PC-9 (cell line): ENCODE results near the gene TMEM234. TPM values are rescaled to one million over a fixed set of nuclear protein-coding genes. Genes with fewer than 3 reads are reported as not detected.

ENCODE experiments used
- BruUV-seq: library from RNA; stranded (reverse); fragments of 400-500 nt; replicated peaks from 2 replicates; lab custom pipeline; 2021; lab: Mats Ljungman, UMichigan
- CTCF ChIA-PET: fragments of 300-600 bp; sonication (Branson Sonifier 250); formaldehyde crosslinking; loops from one replicate; lab custom pipeline; 2022; ENCODE audit warnings: antibody characterized with exemption; lab: Charles Lee
- POLR2A ChIA-PET: fragments of 300-600 bp; sonication (Branson Sonifier 250); formaldehyde crosslinking; loops from one replicate; lab custom pipeline; 2022; ENCODE audit warnings: antibody characterized with exemption; ENCODE audit not compliant: unreplicated experiment; lab: Charles Lee
- DNase-seq, 2 experiments: peaks; one replicate each; pipeline versions ENCODE4 v3.0.0 to v3.0.0-alpha.2; 2015 to 2022; ENCODE audit warnings: mixed read lengths in 1 of 2
- H2AFZ ChIP-seq: fragments of 200-600 bp; sonication (generic); 2 replicates; pipeline ENCODE4 v1.8.1; 2017; ENCODE audit warnings: antibody characterized with exemption
- H3F3A ChIP-seq: fragments of 200-600 bp; sonication (generic); 2 replicates; pipeline ENCODE4 v1.8.1; 2017; ENCODE audit warnings: antibody characterized with exemption, mild to moderate bottlenecking, low read depth; ENCODE audit not compliant: insufficient read depth
- H3K27ac ChIP-seq: fragments of 200-600 bp; sonication (generic); 2 replicates; pipeline ENCODE4 v1.6.1; 2016; ENCODE audit warnings: mixed run types
- H3K27me3 ChIP-seq: fragments of 200-600 bp; sonication (generic); 2 replicates; pipeline ENCODE4 v1.6.1; 2016; ENCODE audit warnings: low read depth, mixed run types; ENCODE audit not compliant: insufficient read depth
- H3K36me3 ChIP-seq: fragments of 200-600 bp; sonication (generic); 2 replicates; pipeline ENCODE4 v1.6.1; 2016; ENCODE audit warnings: low read depth, mixed run types
- H3K4me1 ChIP-seq: fragments of 200-600 bp; sonication (generic); replicated peaks from 2 replicates; pipeline ENCODE4 v1.6.1; 2016; ENCODE audit warnings: mixed run types; ENCODE audit not compliant: insufficient read depth
- H3K4me2 ChIP-seq: fragments of 200-600 bp; sonication (generic); 2 replicates; pipeline ENCODE4 v1.6.1; 2017; ENCODE audit warnings: mixed run types
- H3K4me3 ChIP-seq: fragments of 200-600 bp; sonication (generic); 2 replicates; pipeline ENCODE4 v1.6.1; 2016; ENCODE audit warnings: mixed run types
- H3K79me2 ChIP-seq: fragments of 200-600 bp; sonication (generic); 2 replicates; pipeline ENCODE4 v1.6.1; 2017; ENCODE audit warnings: low read depth, mixed run types
- H3K9me2 ChIP-seq: fragments of 200-600 bp; sonication (generic); 2 replicates; pipeline ENCODE4 v1.8.1; 2017; ENCODE audit warnings: mild to moderate bottlenecking; ENCODE audit not compliant: insufficient read depth
- H3K9me3 ChIP-seq: fragments of 200-600 bp; sonication (generic); 2 replicates; pipeline ENCODE4 v1.8.1; 2016; ENCODE audit warnings: low read depth; ENCODE audit not compliant: insufficient read depth
- H4K20me1 ChIP-seq: fragments of 200-600 bp; sonication (generic); 2 replicates; pipeline ENCODE4 v1.8.1; 2017; ENCODE audit not compliant: insufficient read depth
- EZH2 ChIP-seq: fragments of 200-600 bp; sonication (generic); IDR thresholded peaks from 2 replicates; pipeline ENCODE4 v1.8.0; 2017; ENCODE audit warnings: antibody characterized with exemption, low read depth
- intact Hi-C: fragments of 100-400 bp; cut with micrococcal nuclease; formaldehyde crosslinking; loops from one replicate; pipeline ENCODE4 v1.10.0; 2022; ENCODE audit not compliant: unreplicated experiment
- total RNA-seq: library from RNA; stranded (reverse); gene quantifications from 2 replicates; pipeline ENCODE4 v1.2.3, GENCODE V29; 2021
- TF ChIP-seq, protein P1 (sequence below): fragments of 200-600 bp; sonication (generic); conservative IDR thresholded peaks from 2 replicates; pipeline ENCODE4 v1.6.1; 2017; ENCODE audit warnings: mixed run types, antibody characterized with exemption, mild to moderate bottlenecking, moderate library complexity

TMEM234 gene
- total RNA-seq, 1 experiment from 2014 or later: 14.1 TPM

DNA sequence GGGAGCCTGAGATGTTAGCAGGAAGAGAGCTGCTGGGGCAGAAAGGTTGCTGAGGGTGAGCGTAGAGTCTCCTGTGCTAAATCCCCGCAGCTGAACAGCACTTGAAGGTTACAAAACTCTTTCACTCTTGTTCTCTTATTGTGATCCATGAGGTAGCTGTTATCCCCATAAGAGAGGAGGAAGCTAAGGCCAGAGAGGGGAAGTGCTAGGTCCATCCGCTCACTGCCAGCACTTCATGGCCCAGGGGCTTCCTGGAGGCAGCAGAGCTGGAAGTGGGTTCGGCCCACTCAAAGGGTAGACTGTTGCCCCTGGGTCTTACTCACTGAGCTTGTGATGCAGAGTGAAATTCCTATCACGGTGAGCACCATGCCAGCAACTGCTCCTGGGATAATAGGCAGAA, 5.6 kb downstream of the TMEM234 start:
- no peak for DNase-seq
- TF ChIP-seq, protein P1, sequence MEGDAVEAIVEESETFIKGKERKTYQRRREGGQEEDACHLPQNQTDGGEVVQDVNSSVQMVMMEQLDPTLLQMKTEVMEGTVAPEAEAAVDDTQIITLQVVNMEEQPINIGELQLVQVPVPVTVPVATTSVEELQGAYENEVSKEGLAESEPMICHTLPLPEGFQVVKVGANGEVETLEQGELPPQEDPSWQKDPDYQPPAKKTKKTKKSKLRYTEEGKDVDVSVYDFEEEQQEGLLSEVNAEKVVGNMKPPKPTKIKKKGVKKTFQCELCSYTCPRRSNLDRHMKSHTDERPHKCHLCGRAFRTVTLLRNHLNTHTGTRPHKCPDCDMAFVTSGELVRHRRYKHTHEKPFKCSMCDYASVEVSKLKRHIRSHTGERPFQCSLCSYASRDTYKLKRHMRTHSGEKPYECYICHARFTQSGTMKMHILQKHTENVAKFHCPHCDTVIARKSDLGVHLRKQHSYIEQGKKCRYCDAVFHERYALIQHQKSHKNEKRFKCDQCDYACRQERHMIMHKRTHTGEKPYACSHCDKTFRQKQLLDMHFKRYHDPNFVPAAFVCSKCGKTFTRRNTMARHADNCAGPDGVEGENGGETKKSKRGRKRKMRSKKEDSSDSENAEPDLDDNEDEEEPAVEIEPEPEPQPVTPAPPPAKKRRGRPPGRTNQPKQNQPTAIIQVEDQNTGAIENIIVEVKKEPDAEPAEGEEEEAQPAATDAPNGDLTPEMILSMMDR: no peak
- TF ChIP-seq EZH2: no peak
- Histone ChIP-seq H3K79me2 (peaks cover 18% of the 10 kb centered on the region), H3K27me3 (no peaks in the 10 kb centered on the region), H3K9me2 (no peaks in the 10 kb centered on the region), H3K4me2 (no peak overlapping the region), H3K27ac (no peak overlapping the region), H4K20me1 (no peaks in the 10 kb centered on the region), H3K9me3 (no peaks in the 10 kb centered on the region), H2AFZ (no peak overlapping the region), H3K36me3 (peaks cover 10% of the 10 kb centered on the region; the same call in 1 of the 2 replicates), H3K4me1 (peaks cover 14% of the 10 kb centered on the region), H3K4me3 (no peak overlapping the region), H3F3A (peaks cover 31% of the 10 kb centered on the region; the same call in 1 of the 2 replicates)
- intact Hi-C loops: loop anchor here (2.0 kb wide), 1 partner anchor 146 kb away; the partner anchor contains the start of genes FAM229A and TSSK3
- POLR2A ChIA-PET: interaction anchor here (0.6 to 0.8 kb wide), 4 partner anchors 37 to 515 kb away, joined by 3 to 6 read pairs (median 3); partner anchors contain the start of gene TXLNA
- no TSS peak for BruUV-seq
- CTCF ChIA-PET: no interaction called here

DNA sequence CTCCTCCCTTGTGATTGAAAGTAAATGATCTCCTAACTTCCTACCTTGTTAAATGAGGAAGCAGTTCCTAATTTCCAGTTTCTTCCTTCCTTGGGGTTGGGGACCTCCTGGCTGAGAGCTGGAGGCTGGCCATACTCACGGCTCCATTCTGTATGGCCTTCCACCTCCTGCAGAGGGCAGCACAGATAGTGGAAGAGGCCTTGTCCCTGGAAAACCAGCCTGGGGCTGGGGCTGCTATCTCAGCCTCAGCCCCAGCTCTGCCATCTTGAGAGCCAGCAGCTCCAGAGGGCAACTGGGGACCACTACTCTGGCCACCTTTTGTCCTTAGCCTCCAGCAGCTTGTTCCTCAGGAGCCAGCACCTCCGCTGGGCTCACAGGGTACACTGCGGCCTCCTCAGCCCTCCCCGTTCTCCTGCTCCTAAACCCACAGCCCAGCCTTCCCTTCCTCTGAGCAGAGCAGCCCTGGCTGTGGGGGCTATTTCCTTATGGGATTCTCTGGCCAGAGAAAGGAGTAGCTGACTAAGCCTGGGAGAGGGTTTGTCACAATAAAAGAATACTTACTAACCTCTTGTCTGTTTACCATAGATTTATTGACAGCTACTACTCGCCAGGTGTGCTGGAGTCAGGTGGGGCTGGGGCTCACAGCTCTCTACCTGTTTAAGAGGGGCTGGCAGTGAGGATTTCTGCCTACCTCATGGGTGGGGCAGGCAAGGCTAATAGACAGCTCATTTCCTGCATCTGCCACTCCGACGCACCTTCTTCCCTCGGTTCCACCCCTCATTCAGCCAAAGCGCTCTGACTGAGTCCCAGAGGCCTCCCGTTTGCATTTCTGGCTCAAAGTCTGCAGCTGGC, 6.3 kb downstream of the TMEM234 start:
- H3K4me3 ChIP-seq: no peak overlapping the region
- no peaks in the 10 kb centered on the region for H3K9me2 ChIP-seq
- peaks cover 11% of the 10 kb centered on the region for H3K79me2 ChIP-seq
- intact Hi-C loops: loop anchor here (1.0 to 2.0 kb wide), 3 partner anchors 100 to 198 kb away; partner anchors contain the start of genes FAM229A and TSSK3
- H3K27ac ChIP-seq: no peak overlapping the region
- no peaks in the 10 kb centered on the region for H4K20me1 ChIP-seq
- peaks cover 9% of the 10 kb centered on the region for H3K4me1 ChIP-seq
- H3K4me2 ChIP-seq: no peak overlapping the region
- peaks cover 10% of the 10 kb centered on the region; the same call in 1 of the 2 replicates for H3K36me3 ChIP-seq
- no peak overlapping the region for H2AFZ ChIP-seq
- peak in 1 of 2 experiments; percentile 61 for DNase-seq
- H3K27me3 ChIP-seq: no peaks in the 10 kb centered on the region
- H3F3A ChIP-seq: 0 out of 2 replicates have a peak, but pooled peaks cover 28% of the 10 kb centered on the region
- TF ChIP-seq EZH2: no peak
- TF ChIP-seq, protein P1: peak; percentile 87
- no peaks in the 10 kb centered on the region for H3K9me3 ChIP-seq
- BruUV-seq: no TSS peak
- ChIA-PET POLR2A (interaction anchor here (0.6 to 0.8 kb wide), 5 partner anchors 35 to 514 kb away, joined by 3 to 6 read pairs (median 4); partner anchors contain the start of gene TXLNA), CTCF (interaction anchor here (0.6 to 1.4 kb wide), 4 partner anchors 36 to 1397 kb away, joined by 3 to 15 read pairs (median 6); no protein-coding TSS in a partner anchor)

DNA sequence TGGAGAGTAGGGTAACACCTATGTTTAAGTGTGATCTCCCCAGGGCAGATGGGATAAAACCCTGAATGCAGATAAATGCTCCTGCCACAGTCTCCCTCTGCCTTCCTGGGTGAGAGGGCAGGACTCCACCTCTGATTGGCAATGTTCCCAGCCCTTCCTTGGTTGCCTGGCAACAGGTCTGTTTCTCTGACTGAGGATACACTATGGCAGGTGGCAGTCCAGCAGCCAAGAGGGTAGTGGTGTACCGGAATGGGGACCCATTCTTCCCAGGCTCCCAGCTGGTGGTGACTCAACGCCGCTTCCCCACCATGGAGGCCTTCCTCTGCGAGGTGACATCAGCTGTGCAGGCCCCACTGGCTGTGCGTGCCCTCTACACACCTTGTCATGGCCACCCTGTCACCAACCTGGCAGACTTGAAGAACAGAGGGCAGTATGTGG, 13.2 kb downstream of the TMEM234 start, which contains the start of gene DCDC2B:
TSS of gene DCDC2B (plus strand) at position 199 of the 438 bp plus-strand sequence. CDS start at position 204, 5 bp downstream.
- Histone ChIP-seq H3K27me3 (no peaks in the 10 kb centered on the region), H3K4me3 (no peak within 1 kb of the TSS), H4K20me1 (no peaks in the 10 kb centered on the region), H3K27ac (no peak within 1 kb of the TSS), H3K36me3 (0 out of 2 replicates have a peak, but pooled peaks cover 10% of the 10 kb centered on the region), H3F3A (peaks cover 51% of the 10 kb centered on the region), H3K4me2 (peak within 1 kb of the TSS; percentile 23), H3K79me2 (0 out of 2 replicates have a peak, but pooled peaks cover 15% of the 10 kb centered on the region), H2AFZ (no peak within 1 kb of the TSS), H3K9me3 (no peaks in the 10 kb centered on the region), H3K4me1 (peaks cover 24% of the 10 kb centered on the region), H3K9me2 (no peaks in the 10 kb centered on the region)
- POLR2A ChIA-PET: interaction anchor here (0.6 kb wide), 1 partner anchor 167 kb away, joined by 5 read pairs; no protein-coding TSS in a partner anchor
- intact Hi-C loops: no loop called here
- no peak for TF ChIP-seq EZH2
- TF ChIP-seq, protein P1: no peak
- DNase-seq: peak; percentile 83 to 93
- CTCF ChIA-PET: interaction anchor here (0.6 kb wide), 1 partner anchor 136 kb away, joined by 13 read pairs; the partner anchor contains the start of gene TMEM39B
- no TSS peak for BruUV-seq
